A549 (cell line): ENCODE data around the gene TMEM119. TPM values are rescaled to one million over a fixed set of nuclear protein-coding genes. Genes with fewer than 3 reads are reported as not detected.

Experiments
- ATAC-seq, 2 experiments: fragments of 200-7000 bp in 1 of 2; fragments of >200 bp in 1 of 2; cut with Nextera tagmentation in 1 of 2; cut with Tn5 transposase in 1 of 2; 3 replicates each; pipeline versions ENCODE4 v1.8.0 to v1.9.1; 2018 to 2020; ENCODE audit warnings: mild to moderate bottlenecking in 1 of 2, moderate library complexity in 1 of 2
- CTCF ChIA-PET: fragments of 300-600 bp; sonication (Branson Sonifier 250); formaldehyde crosslinking; extraction: SDS; loops from one replicate; lab custom pipeline; 2021; ENCODE audit warnings: antibody characterized with exemption, inconsistent platforms; lab: Yijun Ruan, JAX
- POLR2A ChIA-PET: fragments of 350-600 bp; formaldehyde crosslinking; extraction: SDS; loops from one replicate; lab custom pipeline; 2021; ENCODE audit warnings: antibody characterized with exemption, inconsistent platforms; lab: Yijun Ruan, JAX
- DNase-seq, 2 experiments: peaks; one replicate each; pipeline versions ENCODE4 v3.0.0 to v3.0.0-alpha.2; 2011 to 2016; ENCODE audit warnings: low read depth in 1 of 2, low spot score in 1 of 2
- FAIRE-seq: peaks from 2 replicates; lab custom pipeline; 2011; peaks lifted over from hg19 to GRCh38; lab: Jason Lieb, UNC
- H3K27ac ChIP-seq, 2 experiments: fragments of >200 bp; sonication (Bioruptor Twin); formaldehyde crosslinking; 3 replicates each; pipeline ENCODE4 v1.5.1; 2016 to 2017
- H3K4me1 ChIP-seq: fragments of >200 bp; sonication (Bioruptor Twin); formaldehyde crosslinking; 3 replicates; pipeline ENCODE4 v1.6.1; 2016
- H3K4me2 ChIP-seq: fragments of >200 bp; sonication (Bioruptor Twin); formaldehyde crosslinking; 3 replicates; pipeline ENCODE4 v1.6.1; 2016
- H3K4me3 ChIP-seq: fragments of >200 bp; sonication (Bioruptor Twin); formaldehyde crosslinking; 3 replicates; pipeline ENCODE4 v1.5.1; 2016
- H3K9me3 ChIP-seq: fragments of >200 bp; sonication (Bioruptor Twin); formaldehyde crosslinking; 3 replicates; pipeline ENCODE4 v1.6.1; 2016
- ATOH8 ChIP-seq: fragments of 250-450 bp; sonication (Bioruptor Pico); IDR thresholded peaks from 2 replicates; pipeline ENCODE4 v1.5.0; 2020; ENCODE audit warnings: low read depth, mild to moderate bottlenecking, moderate library complexity
- CBX2 ChIP-seq: fragments of 200-600 bp; sonication (generic); IDR thresholded peaks from 2 replicates; pipeline ENCODE4 v1.6.1; 2016; ENCODE audit warnings: low read depth, mild to moderate bottlenecking, borderline replicate concordance
- CHD4 ChIP-seq: fragments of 200-600 bp; sonication (generic); IDR thresholded peaks from 2 replicates; pipeline ENCODE4 v1.6.1; 2016; ENCODE audit warnings: antibody characterized with exemption, mild to moderate bottlenecking, borderline replicate concordance
- CTCF ChIP-seq: fragments of >200 bp; sonication (Bioruptor Twin); formaldehyde crosslinking; IDR thresholded peaks from 3 replicates; pipeline ENCODE4 v1.5.1; 2016
- EHF ChIP-seq: fragments of 250-450 bp; sonication (Bioruptor Pico); IDR thresholded peaks from 2 replicates; pipeline ENCODE4 v1.5.0; 2020; ENCODE audit warnings: mild to moderate bottlenecking
- ELK1 ChIP-seq: fragments of 150-350 bp; IDR thresholded peaks from 2 replicates; pipeline ENCODE4 v1.6.1; 2014; ENCODE audit warnings: low read depth, mild to moderate bottlenecking, low read length
- EP300 ChIP-seq, 2 experiments: fragments of >200 bp; sonication (Bioruptor Twin); formaldehyde crosslinking; IDR thresholded peaks; 2 replicates in 1 of 2; 3 replicates in 1 of 2; pipeline ENCODE4 v1.6.1; 2016 to 2017
- GATA3 ChIP-seq: IDR thresholded peaks from 2 replicates; pipeline ENCODE4 v1.6.1; 2012; ENCODE audit warnings: borderline replicate concordance
- HEYL ChIP-seq: fragments of 250-450 bp; sonication (Bioruptor Pico); IDR thresholded peaks from 2 replicates; pipeline ENCODE4 v1.8.0; 2021; ENCODE audit warnings: mild to moderate bottlenecking, moderate library complexity
- HOXA7 ChIP-seq: fragments of 250-450 bp; sonication (Bioruptor Pico); IDR thresholded peaks from 2 replicates; pipeline ENCODE4 v1.5.0; 2020; ENCODE audit warnings: mild to moderate bottlenecking, moderate library complexity
- HOXB13 ChIP-seq: fragments of 250-450 bp; sonication (Bioruptor Pico); IDR thresholded peaks from 2 replicates; pipeline ENCODE4 v1.5.0; 2020; ENCODE audit warnings: low read depth, mild to moderate bottlenecking, moderate library complexity
- JUN ChIP-seq, 2 experiments: fragments of >200 bp; sonication (Bioruptor Twin); formaldehyde crosslinking; IDR thresholded peaks; 2 replicates in 1 of 2; 3 replicates in 1 of 2; pipeline ENCODE4 v1.6.1; 2016 to 2017
- JUNB ChIP-seq: fragments of >200 bp; sonication (Bioruptor Twin); formaldehyde crosslinking; IDR thresholded peaks from 2 replicates; pipeline ENCODE4 v1.6.1; 2016
- KDM1A ChIP-seq: fragments of 200-600 bp; sonication (generic); IDR thresholded peaks from 2 replicates; pipeline ENCODE4 v1.6.1; 2016; ENCODE audit warnings: low read depth, mild to moderate bottlenecking
- MAFK ChIP-seq: fragments of 450-650 bp; IDR thresholded peaks from 2 replicates; pipeline ENCODE4 v1.6.1; 2014; ENCODE audit not compliant: partially characterized antibody
- MYC ChIP-seq: IDR thresholded peaks from 2 replicates; pipeline ENCODE4 v1.6.1; 2012; ENCODE audit warnings: mild to moderate bottlenecking, inconsistent platforms, low read length, improper control_type of control experiment, borderline replicate concordance
- RARB ChIP-seq: fragments of 250-450 bp; sonication (Bioruptor Pico); IDR thresholded peaks from 2 replicates; pipeline ENCODE4 v1.8.0; 2021; ENCODE audit warnings: mild to moderate bottlenecking, moderate library complexity
- RFX5 ChIP-seq: fragments of 450-650 bp; IDR thresholded peaks from 2 replicates; pipeline ENCODE4 v1.7.1; 2014; ENCODE audit warnings: antibody characterized with exemption, mild to moderate bottlenecking, moderate library complexity
- RNF2 ChIP-seq: fragments of 200-600 bp; sonication (generic); IDR thresholded peaks from 2 replicates; pipeline ENCODE4 v1.6.1; 2016; ENCODE audit warnings: low read depth, mild to moderate bottlenecking, antibody characterized with exemption, moderate library complexity, borderline replicate concordance
- TFCP2L1 ChIP-seq: fragments of 250-450 bp; sonication (Bioruptor Pico); IDR thresholded peaks from 2 replicates; pipeline ENCODE4 v1.5.0; 2021; ENCODE audit warnings: mild to moderate bottlenecking
- ZC3H11A ChIP-seq: fragments of 450-650 bp; IDR thresholded peaks from 2 replicates; pipeline ENCODE4 v1.6.1; 2014; ENCODE audit warnings: antibody characterized with exemption, mild to moderate bottlenecking
- ZNF302 ChIP-seq: fragments of 250-450 bp; sonication (Bioruptor Pico); IDR thresholded peaks from 2 replicates; pipeline ENCODE4 v1.9.0; 2021; ENCODE audit warnings: inconsistent platforms, mild to moderate bottlenecking, moderate library complexity
- WGBS: methylation state at CpG from one replicate; pipeline ENCODE4 v1.1.6; 2017; ENCODE audit errors: missing lambda C conversion rate; 5-methylcytosine and 5-hydroxymethylcytosine counted together
- polyA plus RNA-seq, 4 experiments: library from polyadenylated mRNA; depleted of rRNA in 3 of 4; stranded (reverse); fragments of >200 nt; fragmentation: RNase III in 1 of 4; extraction: RNeasy Plus Mini Kit Qiagen cat#74134 plus additional on column Dnase treatment in 1 of 4; gene quantifications; 2 replicates in 3 of 4; 3 replicates in 1 of 4; pipeline ENCODE4 v1.2.3, GENCODE V29; 2011 to 2017

TMEM119 gene
- polyA plus RNA-seq, 2 of the 4 experiments (the other 2 are of a cell fraction), result not detected

- H3K4me3 ChIP-seq, result no peak overlapping the region
- FAIRE-seq (no peak), DNase-seq (no peak), ATAC-seq (no peak)
- H3K4me2 ChIP-seq, result no peak overlapping the region
- H3K27ac ChIP-seq, result no peak overlapping the region
- H3K4me1 ChIP-seq, result no peaks in the 10 kb centered on the region
- WGBS, result 8% methylated on average over 2 of the region's 2 CpGs
- POLR2A ChIA-PET, result no interaction called here
- no peaks in the 10 kb centered on the region for H3K9me3 ChIP-seq
- TF ChIP-seq MAFK (peak; percentile 97), CHD4 (no peak)
- CTCF ChIA-PET, result interaction anchor here (1.0 to 22.8 kb wide), 4 partner anchors 9 to 520 kb away, joined by 4 to 533 read pairs (median 4); partner anchors contain the start of gene ALKBH2
Observed at GRCh38 chr12:108573317-108573716, 24.6 kb downstream of the TMEM119 start.

- 55% methylated on average over 8 of the region's 8 CpGs for WGBS
- no peak for DNase-seq
- ChIA-PET CTCF (interaction anchor here (0.6 to 22.8 kb wide), 6 partner anchors 8 to 521 kb away, joined by 4 to 533 read pairs (median 5); partner anchors contain the start of gene ALKBH2), POLR2A (no interaction called here)
- Histone ChIP-seq H3K4me3 (no peak overlapping the region), H3K9me3 (no peaks in the 10 kb centered on the region), H3K4me1 (no peaks in the 10 kb centered on the region), H3K4me2 (no peak overlapping the region), H3K27ac (no peak overlapping the region)
- no peak for TF ChIP-seq EHF (CRISPR knock-in tag)
- TF ChIP-seq GATA3, result no peak
- no peak for TF ChIP-seq TFCP2L1 (CRISPR knock-in tag)
- TF ChIP-seq KDM1A, result no peak
- no peak for TF ChIP-seq ZC3H11A
- TF ChIP-seq, all 56 proteins: peak for 0
- FAIRE-seq (no peak), ATAC-seq (peak in 1 of 2 experiments; percentile 29; a peak in 3 of 6 replicates)
Observed at GRCh38 chr12:108572166-108572790, 25.6 kb downstream of the TMEM119 start.

GRCh38 chr12:108571609-108572165, 26.2 kb downstream of the TMEM119 start:
- Histone ChIP-seq H3K27ac (no peak overlapping the region), H3K4me2 (no peak overlapping the region), H3K4me1 (no peaks in the 10 kb centered on the region), H3K4me3 (no peak overlapping the region), H3K9me3 (no peaks in the 10 kb centered on the region)
- POLR2A ChIA-PET, result interaction anchor here (1.6 kb wide), 1 partner anchor 9 kb away, joined by 4 read pairs; the partner anchor contains the start of gene ISCU
- ATAC-seq, result peak in 1 of 2 experiments; percentile 24; a peak in 2 of 6 replicates
- FAIRE-seq, result no peak
- no peak for DNase-seq
- CTCF ChIA-PET, result interaction anchor here (0.6 to 22.8 kb wide), 11 partner anchors 11 to 523 kb away, joined by 3 to 533 read pairs (median 5); no protein-coding TSS in a partner anchor
- 71% methylated on average over 7 of the region's 8 CpGs for WGBS
- TF ChIP-seq HOXA7 (CRISPR knock-in tag) (no peak), ATOH8 (CRISPR knock-in tag) (no peak), JUNB (no peak), CTCF (no peak), JUN (IDR thresholded peaks at IDR 0.05) (no peak), TFCP2L1 (CRISPR knock-in tag) (no peak), ZNF302 (CRISPR knock-in tag) (no peak), HEYL (no peak), RARB (CRISPR knock-in tag) (no peak), RNF2 (no peak), RFX5 (no peak), CBX2 (no peak), MYC (no peak), HOXB13 (CRISPR knock-in tag) (no peak), EP300 (IDR thresholded peaks at IDR 0.05) (no peak), ELK1 (no peak)
